Measurements from ENCODE around the gene NRIP3. TPM values are rescaled to one million over a fixed set of nuclear protein-coding genes. Genes with fewer than 3 reads are reported as not detected.

NRIP3 gene
- polyA plus RNA-seq, 5 donors, result 2.4 to 3.9 (median 2.5) TPM

GRCh38 chr11:8932564-8933180 is 71.1 kb downstream of the NRIP3 start, which contains the start of gene C11orf16:
TSS of gene C11orf16 (minus strand) at chr11:8932947. CDS start at chr11:8932308, 639 bp downstream.
- DNase-seq, result no peak

Other genes starting within 250 kb of the NRIP3 start
- gene AKIP1, start 92.8 kb downstream of the NRIP3 start, polyA plus RNA-seq (ENCODE audit: insufficient read depth in 1 of 5, insufficient read length in 5 of 5, low replicate concordance in 1 of 5), result 10 to 100 TPM; 19.0 to 25.7 (median 23.1) TPM
- gene C11orf16, start 71.1 kb downstream of the NRIP3 start, polyA plus RNA-seq (ENCODE audit: insufficient read depth in 1 of 5, insufficient read length in 5 of 5, low replicate concordance in 1 of 5), result 1 to 10 TPM; 1.7 to 6.9 (median 5.3) TPM
- gene ASCL3, start 61.0 kb downstream of the NRIP3 start, polyA plus RNA-seq (ENCODE audit: insufficient read depth in 1 of 5, insufficient read length in 5 of 5, low replicate concordance in 1 of 5), result under 1 TPM in 4 of 5 donors, not detected in 1; 0.22 to 0.38 (median 0.25) TPM
- 10 to 100 TPM; 47.2 to 57.9 (median 50.4) TPM for gene TMEM9B, start 39.6 kb downstream of the NRIP3 start, polyA plus RNA-seq (ENCODE audit: insufficient read depth in 1 of 5, insufficient read length in 5 of 5, low replicate concordance in 1 of 5)
- gene SCUBE2, start 87.6 kb upstream of the NRIP3 start, polyA plus RNA-seq (ENCODE audit: insufficient read depth in 1 of 5, insufficient read length in 5 of 5, low replicate concordance in 1 of 5), result 10 to 100 TPM; 30.7 to 52.9 (median 43.1) TPM

Data from right lung (tissue), 5 donors.